ENCODE results near the gene KCND2. TPM values are rescaled to one million over a fixed set of nuclear protein-coding genes. Genes with fewer than 3 reads are reported as not detected.
"Not testable (repeated sequence)": the region's sequence is repeated elsewhere in the genome, so short reads cannot be mapped to it uniquely, and the experiment has no call there.

KCND2 gene
- total RNA-seq, 4 donors from 2014 or later = 0.83 to 1.9 (median 1.2) TPM

DNA sequence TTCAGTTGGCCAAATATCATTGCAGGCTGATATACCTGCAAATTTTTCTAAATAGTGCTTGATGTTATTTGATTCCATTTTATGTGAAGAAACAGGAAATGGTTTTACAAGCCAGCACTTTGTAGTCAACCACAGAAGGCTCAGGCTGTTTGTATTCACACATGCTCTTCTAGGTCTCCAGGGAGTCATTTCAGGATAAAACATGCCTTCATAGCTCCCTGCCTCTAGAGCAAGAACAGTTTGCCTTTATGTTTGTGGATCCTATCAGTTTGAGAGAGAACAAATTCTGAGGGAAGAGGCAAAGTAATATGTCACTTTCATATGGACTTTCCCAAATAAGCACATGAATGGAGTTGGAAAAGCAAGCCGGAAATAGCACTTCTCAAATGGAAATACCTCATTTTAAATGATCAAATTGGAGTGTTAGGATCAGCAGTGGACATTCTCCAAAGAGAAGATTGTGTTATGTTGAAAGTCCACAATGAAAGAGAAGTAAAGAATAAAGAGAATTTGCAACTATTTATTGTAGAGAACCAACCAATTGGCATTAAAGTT, 277.6 kb downstream of the KCND2 start:
- no peak overlapping the region for H3K27ac ChIP-seq (replicated peaks in 1 of 4)
- H3K27me3 ChIP-seq = no peaks in the 10 kb centered on the region
- intact Hi-C loops (cut with DNase I) = no loop called here
- no peaks in the 10 kb centered on the region for H3K4me1 ChIP-seq
- WGBS = 74% methylated on average over 1 of the region's 1 CpG
- no peak overlapping the region for H3K4me3 ChIP-seq
- no peaks in the 10 kb centered on the region for H3K9me3 ChIP-seq
- TF ChIP-seq POLR2A (IDR thresholded peaks at IDR 0.05; ENCODE audit: low read depth) = no peak
- no peak for TF ChIP-seq EP300 (IDR thresholded peaks at IDR 0.05)
- no peak for TF ChIP-seq POLR2AphosphoS5 (IDR thresholded peaks at IDR 0.05)
- TF ChIP-seq, protein P1, sequence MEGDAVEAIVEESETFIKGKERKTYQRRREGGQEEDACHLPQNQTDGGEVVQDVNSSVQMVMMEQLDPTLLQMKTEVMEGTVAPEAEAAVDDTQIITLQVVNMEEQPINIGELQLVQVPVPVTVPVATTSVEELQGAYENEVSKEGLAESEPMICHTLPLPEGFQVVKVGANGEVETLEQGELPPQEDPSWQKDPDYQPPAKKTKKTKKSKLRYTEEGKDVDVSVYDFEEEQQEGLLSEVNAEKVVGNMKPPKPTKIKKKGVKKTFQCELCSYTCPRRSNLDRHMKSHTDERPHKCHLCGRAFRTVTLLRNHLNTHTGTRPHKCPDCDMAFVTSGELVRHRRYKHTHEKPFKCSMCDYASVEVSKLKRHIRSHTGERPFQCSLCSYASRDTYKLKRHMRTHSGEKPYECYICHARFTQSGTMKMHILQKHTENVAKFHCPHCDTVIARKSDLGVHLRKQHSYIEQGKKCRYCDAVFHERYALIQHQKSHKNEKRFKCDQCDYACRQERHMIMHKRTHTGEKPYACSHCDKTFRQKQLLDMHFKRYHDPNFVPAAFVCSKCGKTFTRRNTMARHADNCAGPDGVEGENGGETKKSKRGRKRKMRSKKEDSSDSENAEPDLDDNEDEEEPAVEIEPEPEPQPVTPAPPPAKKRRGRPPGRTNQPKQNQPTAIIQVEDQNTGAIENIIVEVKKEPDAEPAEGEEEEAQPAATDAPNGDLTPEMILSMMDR (IDR thresholded peaks at IDR 0.05) = no peak
- DNase-seq (ENCODE audit: extremely low spot score) = no peak
- H3K36me3 ChIP-seq = no peaks in the 10 kb centered on the region

- H3K4me1 ChIP-seq = no peaks in the 10 kb centered on the region
- H3K36me3 ChIP-seq = no peaks in the 10 kb centered on the region
- 35% methylated on average over 1 of the region's 1 CpG for WGBS
- intact Hi-C loops (cut with DNase I) = no loop called here
- H3K27me3 ChIP-seq = no peaks in the 10 kb centered on the region
- H3K27ac ChIP-seq (replicated peaks in 1 of 4) = no peak overlapping the region
- no peak for DNase-seq (ENCODE audit: extremely low spot score)
- TF ChIP-seq, protein P1 (IDR thresholded peaks at IDR 0.05) = no peak
- TF ChIP-seq POLR2A (IDR thresholded peaks at IDR 0.05; ENCODE audit: low read depth) = no peak
- no peak for TF ChIP-seq POLR2AphosphoS5 (IDR thresholded peaks at IDR 0.05)
- H3K4me3 ChIP-seq = no peak overlapping the region
- H3K9me3 ChIP-seq = no peaks in the 10 kb centered on the region
Measured at GRCh38 chr7:120553491-120553890, 280.5 kb downstream of the KCND2 start.

GRCh38 chr7:120554960-120555571, 282.1 kb downstream of the KCND2 start:
- DNase-seq (ENCODE audit: extremely low spot score) = no peak
- Histone ChIP-seq H3K27me3 (no peaks in the 10 kb centered on the region), H3K9me3 (no peaks in the 10 kb centered on the region), H3K36me3 (no peaks in the 10 kb centered on the region), H3K4me1 (no peaks in the 10 kb centered on the region), H3K4me3 (no peak overlapping the region), H3K27ac (replicated peaks in 1 of 4) (no peak overlapping the region)
- TF ChIP-seq, protein P1 (IDR thresholded peaks at IDR 0.05) = peak; percentile 16 to 54 (median 29)
- TF ChIP-seq EP300 (IDR thresholded peaks at IDR 0.05) = no peak
- intact Hi-C loops (cut with DNase I) = no loop called here

DNA sequence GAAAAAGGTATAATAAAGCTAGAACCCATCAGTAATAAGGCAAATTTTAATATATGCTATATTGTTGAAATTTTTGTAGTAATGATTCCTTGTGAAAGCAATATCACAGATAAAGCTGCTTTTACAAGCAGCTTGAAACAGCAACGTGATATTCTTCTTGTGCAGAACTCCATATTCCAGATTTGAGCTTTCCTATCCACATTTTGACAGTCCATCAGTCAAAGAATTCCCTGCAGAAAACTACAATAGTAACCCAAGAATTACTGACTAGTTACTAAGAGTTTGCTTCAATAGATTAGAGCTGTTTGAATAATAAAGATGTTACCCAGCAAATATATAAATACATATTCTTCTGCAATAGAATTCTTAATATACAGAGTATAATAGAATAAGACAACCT, 291.2 kb downstream of the KCND2 start:
- Histone ChIP-seq H3K36me3 (no peaks in the 10 kb centered on the region), H3K27me3 (no peaks in the 10 kb centered on the region), H3K9me3 (no peaks in the 10 kb centered on the region), H3K27ac (replicated peaks in 1 of 4) (no peak overlapping the region), H3K4me1 (no peaks in the 10 kb centered on the region), H3K4me3 (no peak overlapping the region)
- no peak for TF ChIP-seq POLR2A (IDR thresholded peaks at IDR 0.05; ENCODE audit: low read depth)
- TF ChIP-seq EP300 (IDR thresholded peaks at IDR 0.05) = no peak
- TF ChIP-seq, protein P1 (IDR thresholded peaks at IDR 0.05) = no peak
- TF ChIP-seq POLR2AphosphoS5 (IDR thresholded peaks at IDR 0.05) = no peak
- WGBS = 81% methylated on average over 1 of the region's 1 CpG
- intact Hi-C loops (cut with DNase I) = no loop called here
- DNase-seq (ENCODE audit: extremely low spot score) = no peak

GRCh38 chr7:120567204-120567603, 294.2 kb downstream of the KCND2 start:
- TF ChIP-seq POLR2A (IDR thresholded peaks at IDR 0.05; ENCODE audit: low read depth) (no peak), POLR2AphosphoS5 (IDR thresholded peaks at IDR 0.05) (no peak), EP300 (IDR thresholded peaks at IDR 0.05) (no peak)
- TF ChIP-seq, protein P1 (IDR thresholded peaks at IDR 0.05) = no peak
- intact Hi-C loops (cut with DNase I) = no loop called here

DNA sequence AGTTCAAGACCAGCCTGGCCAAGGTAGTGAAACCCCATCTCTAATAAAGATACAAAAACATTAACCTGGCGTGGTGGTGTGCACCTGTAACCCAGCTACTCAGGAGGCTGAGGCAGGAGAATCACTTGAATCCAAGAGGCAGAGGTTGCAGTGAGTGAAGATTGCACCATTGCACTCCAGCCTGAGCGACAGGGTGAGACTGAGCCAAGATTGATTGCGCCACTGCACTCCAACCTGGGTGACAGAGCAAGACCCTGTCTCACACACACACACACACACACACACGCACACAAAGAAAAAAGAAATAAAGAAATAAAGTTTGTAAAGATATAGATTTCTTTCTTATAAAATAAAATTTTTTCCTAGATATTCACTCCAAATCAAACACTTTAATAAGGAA, 305.7 kb downstream of the KCND2 start:
- WGBS = 92% methylated on average over 4 of the region's 4 CpGs
- H3K27me3 ChIP-seq; H3K4me3 ChIP-seq; H3K9me3 ChIP-seq; H3K4me1 ChIP-seq; intact Hi-C loops (cut with DNase I); H3K27ac ChIP-seq (replicated peaks in 1 of 4); DNase-seq (ENCODE audit: extremely low spot score); H3K36me3 ChIP-seq: not testable (repeated sequence)

More at GRCh38 chr7:120567204-120567603, 294.2 kb downstream of the KCND2 start:
- no peaks in the 10 kb centered on the region for H3K9me3 ChIP-seq
- no peaks in the 10 kb centered on the region for H3K27me3 ChIP-seq
- H3K27ac ChIP-seq (replicated peaks in 1 of 4) = no peak overlapping the region
- DNase-seq (ENCODE audit: extremely low spot score) = no peak
- H3K36me3 ChIP-seq = no peaks in the 10 kb centered on the region
- no peak overlapping the region for H3K4me3 ChIP-seq
- H3K4me1 ChIP-seq = no peaks in the 10 kb centered on the region

Data from esophagus muscularis mucosa (tissue), 4 donors.